OCI-LY1 (cell line): ENCODE results near the gene ATP13A4.

Experiments used
- H2AFZ ChIP-seq: fragments of 200-600 bp; sonication (generic), shearing (Covaris generic); 2 replicates; pipeline ENCODE4 v1.6.0; 2014; ENCODE audit warnings: antibody characterized with exemption, mild to moderate bottlenecking, low read length
- H3F3A ChIP-seq: fragments of 200-600 bp; sonication (generic), shearing (Covaris generic); 2 replicates; pipeline ENCODE4 v1.6.0; 2014; ENCODE audit warnings: mild to moderate bottlenecking, antibody characterized with exemption, low read length, moderate library complexity; ENCODE audit not compliant: insufficient read depth
- H3K27ac ChIP-seq: fragments of 200-600 bp; sonication (generic); 2 replicates; pipeline ENCODE4 v1.5.1; 2014; ENCODE audit warnings: low read length, mixed run types, mild to moderate bottlenecking, low read depth; ENCODE audit not compliant: poor library complexity, severe bottlenecking
- H3K27me3 ChIP-seq: fragments of 200-600 bp; sonication (generic); 2 replicates; pipeline ENCODE4 v1.6.0; 2014; ENCODE audit warnings: antibody characterized with exemption, mild to moderate bottlenecking, low read length, moderate library complexity; ENCODE audit not compliant: insufficient read depth
- H3K36me3 ChIP-seq: fragments of 200-600 bp; sonication (generic); 2 replicates; pipeline ENCODE4 v1.6.1; 2014; ENCODE audit warnings: mild to moderate bottlenecking, antibody characterized with exemption, low read length, moderate library complexity, mixed read lengths; ENCODE audit not compliant: insufficient read depth
- H3K4me1 ChIP-seq: fragments of 200-600 bp; sonication (generic); 2 replicates; pipeline ENCODE4 v1.5.1; 2014; ENCODE audit warnings: mild to moderate bottlenecking, low read length, moderate library complexity; ENCODE audit not compliant: insufficient read depth, severe bottlenecking
- H3K4me2 ChIP-seq: fragments of 200-600 bp; sonication (generic), shearing (Covaris generic); 2 replicates; pipeline ENCODE4 v1.6.1; 2014; ENCODE audit warnings: low read length
- H3K4me3 ChIP-seq: fragments of 200-600 bp; sonication (generic); 2 replicates; pipeline ENCODE4 v1.5.1; 2014; ENCODE audit warnings: low read length, low read depth, mild to moderate bottlenecking, mixed read lengths; ENCODE audit not compliant: poor library complexity, severe bottlenecking
- H3K79me2 ChIP-seq: fragments of 200-600 bp; shearing (Covaris generic); 2 replicates; pipeline ENCODE4 v1.6.1; 2016; ENCODE audit warnings: mixed run types, low read length, mixed read lengths; ENCODE audit not compliant: insufficient read depth
- H3K9ac ChIP-seq: fragments of 200-600 bp; sonication (generic), shearing (Covaris generic); 2 replicates; pipeline ENCODE4 v1.6.1; 2014; ENCODE audit warnings: mild to moderate bottlenecking, low read length, mixed read lengths
- H3K9me2 ChIP-seq: fragments of 200-600 bp; sonication (generic), shearing (Covaris generic); 2 replicates; pipeline ENCODE4 v1.6.1; 2014; ENCODE audit warnings: low read depth, mild to moderate bottlenecking, low read length, mixed read lengths
- H3K9me3 ChIP-seq: fragments of 200-600 bp; shearing (Covaris generic); 2 replicates; pipeline ENCODE4 v1.6.1; 2014; ENCODE audit warnings: low read length, mixed read lengths
- H4K20me1 ChIP-seq: fragments of 200-600 bp; sonication (generic), shearing (Covaris generic); 2 replicates; pipeline ENCODE4 v1.6.0; 2016; ENCODE audit warnings: mild to moderate bottlenecking, low read length; ENCODE audit not compliant: insufficient read depth
- CTCF ChIP-seq: fragments of 200-600 bp; sonication (generic), shearing (Covaris generic); IDR thresholded peaks from 2 replicates; pipeline ENCODE4 v1.5.1; 2017; ENCODE audit warnings: mild to moderate bottlenecking, antibody characterized with exemption, low read length, moderate library complexity, mixed read lengths
- EZH2 ChIP-seq: fragments of 200-600 bp; sonication (generic), shearing (Covaris generic); IDR thresholded peaks from 2 replicates; pipeline ENCODE4 v1.8.0; 2017; ENCODE audit warnings: borderline replicate concordance, mixed run types, mild to moderate bottlenecking, antibody characterized with exemption, low read length, moderate library complexity, mixed read lengths

Gene ATP13A4

DNA sequence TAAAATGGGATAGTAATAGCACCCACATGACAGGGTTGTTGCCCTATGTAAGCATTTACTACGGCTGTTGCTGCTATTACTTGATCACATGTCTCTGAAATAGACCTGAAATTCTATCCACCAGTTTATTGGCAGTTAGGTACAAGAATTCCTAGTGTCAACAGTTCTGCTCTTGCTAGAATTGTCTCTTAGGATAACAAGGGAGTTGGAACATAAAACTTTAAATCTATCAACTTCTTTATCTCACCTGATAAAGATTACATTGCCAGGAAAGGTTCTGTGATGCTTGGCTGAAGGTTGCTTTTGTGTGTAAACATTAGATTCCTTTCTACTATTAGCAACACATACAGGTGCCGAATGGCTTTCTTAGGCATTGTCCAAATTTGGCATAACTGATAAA lies 38.7 kb downstream of the ATP13A4 start:
- Histone ChIP-seq H2AFZ (no peak overlapping the region), H3K79me2 (no peaks in the 10 kb centered on the region), H3K27me3 (no peaks in the 10 kb centered on the region), H3K4me1 (no peaks in the 10 kb centered on the region), H3K4me2 (no peak overlapping the region), H3F3A (no peaks in the 10 kb centered on the region), H3K4me3 (no peak overlapping the region), H4K20me1 (no peaks in the 10 kb centered on the region; the same call in 1 of the 2 replicates), H3K27ac (no peak overlapping the region), H3K9ac (no peak overlapping the region), H3K36me3 (no peaks in the 10 kb centered on the region), H3K9me2 (no peaks in the 10 kb centered on the region), H3K9me3 (no peaks in the 10 kb centered on the region)
- TF ChIP-seq CTCF: no peak
- no peak for TF ChIP-seq EZH2

DNA sequence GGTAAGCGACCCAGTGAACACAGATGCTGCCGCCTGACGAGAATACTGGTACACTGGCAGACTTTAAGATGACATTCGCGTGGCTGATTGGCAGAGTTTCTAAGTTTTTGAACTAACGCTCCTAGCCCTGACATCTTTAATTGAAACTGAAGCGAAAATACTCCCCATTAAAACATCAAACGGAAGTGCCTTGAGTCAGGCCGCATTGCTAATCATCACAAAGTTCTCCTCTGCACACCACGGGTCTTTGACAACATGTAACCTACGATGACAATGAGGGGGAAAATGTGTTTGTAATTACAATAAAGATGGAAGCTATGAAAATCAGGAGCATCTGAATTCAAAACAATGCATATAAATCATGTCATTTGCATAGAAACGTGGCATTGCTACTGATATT lies 44.5 kb downstream of the ATP13A4 start:
- Histone ChIP-seq H3K36me3 (no peaks in the 10 kb centered on the region), H2AFZ (no peak overlapping the region), H3K79me2 (no peaks in the 10 kb centered on the region), H3K27me3 (no peaks in the 10 kb centered on the region), H3K9ac (no peak overlapping the region), H3K4me2 (no peak overlapping the region), H3K4me3 (no peak overlapping the region), H3F3A (no peaks in the 10 kb centered on the region), H3K9me3 (no peaks in the 10 kb centered on the region), H3K9me2 (no peaks in the 10 kb centered on the region), H3K27ac (no peak overlapping the region), H4K20me1 (no peaks in the 10 kb centered on the region), H3K4me1 (no peaks in the 10 kb centered on the region)
- TF ChIP-seq EZH2: no peak
- no peak for TF ChIP-seq CTCF

- Histone ChIP-seq H3K9me3 (no peaks in the 10 kb centered on the region), H3K9me2 (no peaks in the 10 kb centered on the region), H3K27me3 (no peaks in the 10 kb centered on the region), H3K36me3 (no peaks in the 10 kb centered on the region), H3K79me2 (no peaks in the 10 kb centered on the region), H3K4me2 (no peak overlapping the region), H4K20me1 (no peaks in the 10 kb centered on the region), H3K27ac (no peak overlapping the region), H3K9ac (no peak overlapping the region), H3F3A (no peaks in the 10 kb centered on the region), H3K4me3 (no peak overlapping the region), H2AFZ (no peak overlapping the region), H3K4me1 (no peaks in the 10 kb centered on the region)
- no peak for TF ChIP-seq EZH2
- TF ChIP-seq CTCF: no peak
These were observed 45.4 kb downstream of the ATP13A4 start for GRCh38 chr3:193509103-193509965.
